Progenitor cell of endocrine pancreas (in vitro differentiated cells): Measurements from ENCODE around the gene PNMA8C. TPM values are rescaled to one million over a fixed set of nuclear protein-coding genes. Genes with fewer than 3 reads are reported as not detected.

Experiments used
- DNase-seq: peaks from one replicate; pipeline ENCODE4 v3.0.0; 2021; ENCODE audit warnings: low spot score; ENCODE audit not compliant: unreplicated experiment
- H3K27ac Mint-ChIP-seq: 2 replicates; pipeline ENCODE4 v1.8.0; 2021; ENCODE audit warnings: mild to moderate bottlenecking, moderate library complexity, mixed read lengths
- H3K27me3 Mint-ChIP-seq: 2 replicates; pipeline ENCODE4 v1.8.0; 2021; ENCODE audit warnings: mixed read lengths
- H3K36me3 Mint-ChIP-seq: 2 replicates; pipeline ENCODE4 v1.8.0; 2022; ENCODE audit warnings: mixed read lengths; ENCODE audit not compliant: insufficient read depth
- H3K4me1 Mint-ChIP-seq: 2 replicates; pipeline ENCODE4 v1.8.0; 2021; ENCODE audit warnings: low read depth, mixed read lengths
- H3K4me3 Mint-ChIP-seq: 2 replicates; pipeline ENCODE4 v1.8.0; 2021; ENCODE audit warnings: low read depth, mild to moderate bottlenecking, moderate library complexity, mixed read lengths
- H3K9me3 Mint-ChIP-seq: 2 replicates; pipeline ENCODE4 v1.8.0; 2021; ENCODE audit warnings: low read depth, mixed read lengths
- total RNA-seq: library from RNA; stranded (reverse); gene quantifications from 2 replicates; pipeline ENCODE4 v1.2.1, GENCODE V29; 2021
- TF ChIP-seq, protein P1 (sequence below): fragments of 200-600 bp; sonication (generic); IDR thresholded peaks from one replicate; pipeline ENCODE4 v1.5.0; 2021; ENCODE audit warnings: antibody characterized with exemption, mild to moderate bottlenecking; ENCODE audit not compliant: unreplicated experiment

The PNMA8C gene
- total RNA-seq, 1 donor from 2014 or later = 0.19 TPM

- DNase-seq = no peak
- TF ChIP-seq, protein P1, sequence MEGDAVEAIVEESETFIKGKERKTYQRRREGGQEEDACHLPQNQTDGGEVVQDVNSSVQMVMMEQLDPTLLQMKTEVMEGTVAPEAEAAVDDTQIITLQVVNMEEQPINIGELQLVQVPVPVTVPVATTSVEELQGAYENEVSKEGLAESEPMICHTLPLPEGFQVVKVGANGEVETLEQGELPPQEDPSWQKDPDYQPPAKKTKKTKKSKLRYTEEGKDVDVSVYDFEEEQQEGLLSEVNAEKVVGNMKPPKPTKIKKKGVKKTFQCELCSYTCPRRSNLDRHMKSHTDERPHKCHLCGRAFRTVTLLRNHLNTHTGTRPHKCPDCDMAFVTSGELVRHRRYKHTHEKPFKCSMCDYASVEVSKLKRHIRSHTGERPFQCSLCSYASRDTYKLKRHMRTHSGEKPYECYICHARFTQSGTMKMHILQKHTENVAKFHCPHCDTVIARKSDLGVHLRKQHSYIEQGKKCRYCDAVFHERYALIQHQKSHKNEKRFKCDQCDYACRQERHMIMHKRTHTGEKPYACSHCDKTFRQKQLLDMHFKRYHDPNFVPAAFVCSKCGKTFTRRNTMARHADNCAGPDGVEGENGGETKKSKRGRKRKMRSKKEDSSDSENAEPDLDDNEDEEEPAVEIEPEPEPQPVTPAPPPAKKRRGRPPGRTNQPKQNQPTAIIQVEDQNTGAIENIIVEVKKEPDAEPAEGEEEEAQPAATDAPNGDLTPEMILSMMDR = no peak
- peaks cover 4% of the 10 kb centered on the region for H3K36me3 Mint-ChIP-seq
- peak overlapping the region; percentile 92 for H3K27ac Mint-ChIP-seq
- H3K4me3 Mint-ChIP-seq = peak overlapping the region; percentile 91
- no peaks in the 10 kb centered on the region for H3K27me3 Mint-ChIP-seq
- peaks cover 45% of the 10 kb centered on the region for H3K4me1 Mint-ChIP-seq
- no peaks in the 10 kb centered on the region for H3K9me3 Mint-ChIP-seq
These were observed 16.6 kb downstream of the PNMA8C start for GRCh38 chr19:46411925-46412649.

GRCh38 chr19:46411088-46411924, 17.4 kb downstream of the PNMA8C start:
- peak overlapping the region; percentile 91 for H3K4me3 Mint-ChIP-seq
- H3K27ac Mint-ChIP-seq = peak overlapping the region; percentile 92
- H3K27me3 Mint-ChIP-seq = no peaks in the 10 kb centered on the region
- H3K9me3 Mint-ChIP-seq = no peaks in the 10 kb centered on the region
- DNase-seq = no peak
- TF ChIP-seq, protein P1 = no peak
- H3K4me1 Mint-ChIP-seq = peaks cover 42% of the 10 kb centered on the region
- peaks cover 4% of the 10 kb centered on the region for H3K36me3 Mint-ChIP-seq

DNA sequence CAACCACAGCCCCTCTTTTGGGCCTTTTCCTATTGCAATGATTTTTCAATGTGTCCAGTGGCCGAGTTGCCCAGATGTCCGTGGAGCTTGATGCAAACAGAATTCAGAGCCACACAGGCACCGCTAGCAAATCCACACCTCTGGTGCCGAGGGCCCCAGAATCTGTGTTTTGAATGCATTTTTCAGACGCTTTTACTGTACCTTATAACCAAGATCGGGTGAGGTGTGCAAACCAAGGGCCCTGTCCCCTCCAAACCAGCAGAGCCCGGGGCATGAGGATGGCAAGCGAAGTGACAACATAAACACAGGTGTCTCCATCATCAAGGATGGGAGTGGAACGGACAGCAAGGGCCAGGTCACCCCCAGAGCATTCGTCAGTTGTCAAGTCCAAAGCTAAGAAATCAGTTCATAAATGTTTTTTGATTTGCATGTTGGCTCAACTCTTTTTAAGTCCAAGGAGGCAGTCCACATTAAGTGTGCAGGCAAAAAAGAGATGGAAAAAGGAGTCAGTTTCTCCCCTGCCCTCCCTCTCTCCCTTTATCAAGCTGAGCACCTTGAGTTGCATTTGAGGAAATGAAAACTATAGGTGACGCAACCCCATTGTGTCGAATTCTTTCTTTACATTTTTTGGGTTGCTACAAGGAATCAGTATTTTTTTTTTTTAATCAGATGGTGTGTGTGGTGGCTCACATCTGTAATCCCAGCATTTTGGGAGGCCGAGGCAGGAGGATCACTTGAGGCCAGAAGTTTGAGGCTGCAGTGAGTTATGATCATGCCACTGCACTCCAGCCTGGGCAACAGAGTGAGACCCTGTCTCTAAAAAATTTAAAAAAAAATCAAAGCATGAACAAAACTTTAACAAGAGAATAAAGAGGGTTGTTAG, 18.3 kb downstream of the PNMA8C start:
- H3K9me3 Mint-ChIP-seq = no peaks in the 10 kb centered on the region
- H3K4me3 Mint-ChIP-seq = peak overlapping the region; percentile 58
- TF ChIP-seq, protein P1 = no peak
- H3K27ac Mint-ChIP-seq = no peak overlapping the region
- H3K36me3 Mint-ChIP-seq = peaks cover 4% of the 10 kb centered on the region
- H3K27me3 Mint-ChIP-seq = no peaks in the 10 kb centered on the region
- H3K4me1 Mint-ChIP-seq = peaks cover 36% of the 10 kb centered on the region
- DNase-seq = no peak

DNA sequence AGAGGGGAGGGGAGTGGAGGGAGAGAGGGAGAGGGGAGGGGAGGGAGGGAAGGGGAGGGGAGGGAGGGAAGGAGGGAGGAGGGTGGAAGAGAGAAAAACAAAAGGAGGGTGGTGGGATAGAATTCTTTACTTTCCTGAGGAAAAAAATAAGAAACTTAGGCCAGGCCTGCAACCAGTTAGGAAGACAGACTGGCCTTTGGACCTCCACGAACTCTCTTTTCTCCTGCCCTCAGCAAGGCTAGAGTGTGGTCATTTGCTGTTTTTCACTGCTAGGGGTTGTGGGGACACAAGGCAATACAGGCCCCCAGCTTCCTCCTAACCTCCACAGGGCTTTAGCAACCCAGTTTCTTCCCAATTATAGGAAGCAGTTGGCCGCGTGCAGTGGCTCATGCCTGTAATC, 19.5 kb downstream of the PNMA8C start:
- H3K4me1 Mint-ChIP-seq = peaks cover 41% of the 10 kb centered on the region
- no peaks in the 10 kb centered on the region for H3K9me3 Mint-ChIP-seq
- no peak overlapping the region for H3K27ac Mint-ChIP-seq
- peak overlapping the region; percentile 16 for H3K4me3 Mint-ChIP-seq
- H3K27me3 Mint-ChIP-seq = no peaks in the 10 kb centered on the region
- TF ChIP-seq, protein P1 = no peak
- no peak for DNase-seq
- peaks cover 4% of the 10 kb centered on the region for H3K36me3 Mint-ChIP-seq

DNA sequence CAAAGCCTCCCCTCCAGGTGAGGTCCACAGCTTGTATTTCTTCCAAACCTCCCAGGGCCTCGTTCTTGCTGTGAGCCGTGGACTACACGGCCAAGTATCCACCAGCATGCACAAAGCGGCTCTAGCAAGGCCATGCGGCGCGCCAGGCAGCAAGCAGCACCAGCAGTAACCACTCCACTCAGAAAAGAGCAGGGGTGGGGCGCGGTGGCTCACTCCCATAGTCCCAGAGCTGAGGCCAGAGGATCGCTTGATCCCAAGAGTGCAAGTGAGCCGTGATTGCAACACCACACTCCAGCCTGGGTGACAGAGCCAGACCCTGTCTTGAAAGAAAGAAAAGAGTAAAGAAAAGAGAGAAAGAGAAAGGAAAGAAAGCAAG, 20.1 kb downstream of the PNMA8C start:
- Mint-ChIP-seq H3K4me3 (peak overlapping the region; percentile 66), H3K9me3 (no peaks in the 10 kb centered on the region), H3K36me3 (peaks cover 4% of the 10 kb centered on the region), H3K27ac (peak overlapping the region; percentile 43), H3K27me3 (no peaks in the 10 kb centered on the region), H3K4me1 (peaks cover 42% of the 10 kb centered on the region)
- TF ChIP-seq, protein P1 = no peak
- DNase-seq = no peak
